SU-DHL-6 (cell line): ENCODE measurements around the gene CDSN.

ENCODE experiments used
- CTCF ChIP-seq: fragments of 200-600 bp; sonication (generic); IDR thresholded peaks from one replicate; pipeline ENCODE4 v1.5.1; 2017; ENCODE audit warnings: antibody characterized with exemption, mild to moderate bottlenecking, low read length, moderate library complexity; ENCODE audit not compliant: insufficient read depth, poor library complexity, severe bottlenecking
- EZH2phosphoT487 ChIP-seq: fragments of 200-600 bp; sonication (generic), shearing (Covaris generic); conservative IDR thresholded peaks from 2 replicates; pipeline ENCODE4 v1.6.1; 2018; ENCODE audit warnings: mild to moderate bottlenecking, antibody characterized with exemption, low read length, moderate library complexity, mixed read lengths

GRCh38 chr6:31090973-31091364, 29.3 kb downstream of the CDSN start:
- TF ChIP-seq CTCF (no peak), EZH2phosphoT487 (no peak)
